IPS-20b (cell line): ENCODE data around the gene SLC30A4.
A peak's percentile ranks its signal among the peaks of the same experiment; 100 is the strongest.

ENCODE experiments used
- H3K27ac ChIP-seq: one replicate; pipeline ENCODE4 v1.5.1; 2013; ENCODE audit warnings: low read length
- H3K27me3 ChIP-seq: 2 replicates; pipeline ENCODE4 v1.6.1; 2013; ENCODE audit warnings: mild to moderate bottlenecking, low read length, inconsistent platforms; ENCODE audit not compliant: insufficient read depth
- H3K36me3 ChIP-seq: 2 replicates; pipeline ENCODE4 v1.6.1; 2013; ENCODE audit warnings: low read depth, mild to moderate bottlenecking, inconsistent platforms, low read length, moderate library complexity; ENCODE audit not compliant: insufficient read depth
- H3K4me1 ChIP-seq: 2 replicates; pipeline ENCODE4 v1.6.1; 2013; ENCODE audit warnings: mild to moderate bottlenecking, control low read depth, inconsistent platforms, low read length, moderate library complexity; ENCODE audit not compliant: insufficient read depth
- H3K4me3 ChIP-seq: 2 replicates; pipeline ENCODE4 v1.5.1; 2013; ENCODE audit warnings: mild to moderate bottlenecking, low read length, inconsistent platforms
- H3K9ac ChIP-seq: 2 replicates; pipeline ENCODE4 v1.6.1; 2013; ENCODE audit warnings: low read depth, mild to moderate bottlenecking, inconsistent platforms, low read length, moderate library complexity
- H3K9me3 ChIP-seq: 2 replicates; pipeline ENCODE4 v1.6.1; 2013; ENCODE audit warnings: mild to moderate bottlenecking, low read depth, low read length, inconsistent platforms; ENCODE audit not compliant: insufficient read depth

The SLC30A4 gene

GRCh38 chr15:45448066-45448915, 74.3 kb downstream of the SLC30A4 start:
- Histone ChIP-seq H3K27ac (no peak overlapping the region), H3K4me1 (no peaks in the 10 kb centered on the region), H3K4me3 (no peak overlapping the region), H3K9me3 (peaks cover 10% of the 10 kb centered on the region), H3K27me3 (peaks cover 19% of the 10 kb centered on the region), H3K9ac (no peak overlapping the region), H3K36me3 (no peaks in the 10 kb centered on the region)

- H3K27ac ChIP-seq, result no peak overlapping the region
- H3K9me3 ChIP-seq, result no peaks in the 10 kb centered on the region
- no peak overlapping the region for H3K9ac ChIP-seq
- H3K27me3 ChIP-seq, result peaks cover 19% of the 10 kb centered on the region
- peaks cover 6% of the 10 kb centered on the region; the same call in 1 of the 2 replicates for H3K4me1 ChIP-seq
- H3K4me3 ChIP-seq, result no peak overlapping the region
- no peaks in the 10 kb centered on the region for H3K36me3 ChIP-seq
Observed at GRCh38 chr15:45443645-45444044, 78.9 kb downstream of the SLC30A4 start.

DNA sequence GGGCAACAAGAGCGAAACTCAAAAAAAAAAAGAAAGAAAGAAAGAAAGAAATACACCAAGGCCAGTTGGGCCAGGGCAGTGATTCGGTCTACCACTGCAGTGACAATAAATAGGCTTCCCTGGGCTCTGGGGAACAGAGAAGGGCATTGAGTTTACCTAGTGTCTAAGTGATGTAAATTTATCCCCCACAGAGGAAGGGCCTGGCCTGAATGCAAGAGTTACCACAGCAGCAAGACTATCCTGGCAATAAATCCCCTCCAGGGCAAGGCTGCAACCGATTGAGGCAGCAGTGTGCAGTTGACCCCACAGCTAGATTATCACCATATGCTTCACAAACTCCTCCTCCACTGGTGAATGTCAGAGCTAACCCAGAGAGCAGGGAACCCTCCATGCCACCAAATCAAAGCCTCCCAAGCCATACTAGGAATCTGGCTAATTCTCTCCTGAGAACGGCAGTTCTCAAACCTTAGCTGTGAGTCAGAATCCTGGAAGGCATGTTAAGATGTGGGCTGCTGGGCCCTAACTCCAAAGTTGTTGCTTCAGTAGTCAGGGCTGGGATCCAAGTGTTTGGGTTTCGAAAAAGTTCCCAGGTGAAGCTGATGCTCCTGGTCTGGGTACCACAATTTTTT, 79.9 kb downstream of the SLC30A4 start:
- Histone ChIP-seq H3K4me1 (peaks cover 6% of the 10 kb centered on the region; the same call in 1 of the 2 replicates), H3K36me3 (no peaks in the 10 kb centered on the region), H3K27ac (no peak overlapping the region), H3K4me3 (no peak overlapping the region), H3K9ac (no peak overlapping the region), H3K9me3 (no peaks in the 10 kb centered on the region), H3K27me3 (peaks cover 19% of the 10 kb centered on the region)

- Histone ChIP-seq H3K9ac (no peak overlapping the region), H3K27ac (no peak overlapping the region), H3K4me3 (no peak overlapping the region), H3K36me3 (no peaks in the 10 kb centered on the region), H3K9me3 (no peaks in the 10 kb centered on the region), H3K27me3 (peaks cover 19% of the 10 kb centered on the region), H3K4me1 (peaks cover 6% of the 10 kb centered on the region; the same call in 1 of the 2 replicates)
Observed at GRCh38 chr15:45441686-45442085, 80.9 kb downstream of the SLC30A4 start.

DNA sequence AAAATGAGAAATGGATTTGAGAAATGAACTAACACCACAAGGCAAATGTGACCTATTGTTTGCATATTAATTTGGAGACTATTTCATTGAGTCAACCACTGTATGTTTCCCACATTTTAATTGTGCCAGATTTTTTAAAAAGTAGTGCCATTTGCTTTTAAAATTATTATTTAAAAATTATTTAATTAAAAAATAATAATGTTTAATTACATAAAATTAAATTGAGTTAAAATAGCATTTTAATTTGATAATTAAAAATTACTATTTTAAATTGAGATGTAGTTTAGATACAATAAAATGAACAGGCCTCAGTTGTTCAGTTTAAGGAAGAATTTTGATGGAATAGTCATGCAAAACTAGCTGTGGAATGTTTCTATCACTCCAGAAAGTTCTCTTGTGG, 81.5 kb downstream of the SLC30A4 start:
- Histone ChIP-seq H3K9me3 (no peaks in the 10 kb centered on the region), H3K27me3 (peaks cover 19% of the 10 kb centered on the region), H3K9ac (no peak overlapping the region), H3K4me1 (peaks cover 6% of the 10 kb centered on the region; the same call in 1 of the 2 replicates), H3K27ac (no peak overlapping the region), H3K36me3 (no peaks in the 10 kb centered on the region), H3K4me3 (no peak overlapping the region)

DNA sequence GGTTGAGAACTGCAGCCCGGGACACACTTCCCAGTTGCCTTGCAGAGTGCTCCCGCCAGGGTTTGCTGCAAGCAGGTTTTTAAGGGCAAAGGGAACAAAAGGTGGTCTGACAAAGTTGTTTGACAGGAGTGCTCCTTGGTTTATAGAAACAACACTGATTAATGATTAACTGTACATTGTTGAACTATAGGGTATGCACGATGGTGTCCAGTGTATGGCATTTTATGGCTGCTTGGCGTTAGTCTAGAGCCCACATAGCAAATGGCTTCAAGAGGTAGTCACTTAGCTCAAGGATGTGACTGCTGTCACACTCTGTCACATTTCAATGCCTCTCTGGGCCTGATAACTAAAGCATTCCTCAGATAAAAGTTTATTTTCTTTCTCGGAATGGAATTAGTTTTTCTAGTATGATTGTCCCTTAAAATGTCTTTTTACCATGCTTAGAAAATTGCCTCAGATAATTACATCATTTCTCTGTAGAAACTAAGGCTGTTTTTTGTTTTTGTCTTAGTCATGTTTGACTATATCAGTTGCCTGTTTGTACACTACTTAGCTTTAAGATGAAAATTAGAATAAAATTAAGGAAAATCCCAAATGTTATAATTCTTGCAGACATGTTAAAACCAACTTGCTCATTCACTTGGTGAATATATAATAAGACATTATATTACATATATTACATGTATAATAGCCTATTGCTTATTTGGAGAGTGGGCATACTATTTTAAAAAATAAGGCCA, 82.9 kb downstream of the SLC30A4 start:
- no peaks in the 10 kb centered on the region for H3K36me3 ChIP-seq
- no peaks in the 10 kb centered on the region for H3K9me3 ChIP-seq
- H3K4me1 ChIP-seq, result peaks cover 6% of the 10 kb centered on the region; the same call in 1 of the 2 replicates
- H3K9ac ChIP-seq, result no peak overlapping the region
- peaks cover 17% of the 10 kb centered on the region; the same call in 1 of the 2 replicates for H3K27me3 ChIP-seq
- no peak overlapping the region for H3K27ac ChIP-seq
- no peak overlapping the region for H3K4me3 ChIP-seq

GRCh38 chr15:45435124-45435903, 87.2 kb downstream of the SLC30A4 start:
- Histone ChIP-seq H3K4me3 (no peak overlapping the region), H3K9me3 (no peaks in the 10 kb centered on the region), H3K9ac (no peak overlapping the region), H3K4me1 (no peaks in the 10 kb centered on the region), H3K27me3 (peaks cover 44% of the 10 kb centered on the region), H3K36me3 (no peaks in the 10 kb centered on the region), H3K27ac (no peak overlapping the region)

DNA sequence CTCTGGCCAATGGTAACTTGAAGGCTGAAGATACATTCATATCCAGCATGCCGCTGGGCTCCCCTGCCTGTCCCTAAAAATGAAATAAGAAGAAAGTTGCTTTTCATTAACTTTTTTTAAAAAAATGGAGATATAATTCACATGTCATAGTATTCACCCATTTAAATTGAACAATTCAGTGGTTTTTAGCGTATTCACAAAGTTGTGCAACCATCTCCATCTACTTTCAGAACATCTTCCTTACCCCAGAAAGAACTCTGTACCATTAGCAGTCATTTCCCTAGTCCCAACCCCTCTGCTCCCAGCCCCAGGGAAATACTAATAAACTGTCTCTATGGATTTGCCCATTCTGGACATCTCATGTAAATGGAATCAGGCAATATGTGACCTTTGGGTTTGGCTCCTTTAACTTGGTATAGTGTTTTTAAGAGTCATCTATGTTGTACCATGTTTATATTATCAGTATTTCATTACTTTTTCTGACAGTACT, 88.4 kb downstream of the SLC30A4 start:
- Histone ChIP-seq H3K27ac (no peak overlapping the region), H3K9ac (no peak overlapping the region), H3K36me3 (no peaks in the 10 kb centered on the region), H3K27me3 (peaks cover 55% of the 10 kb centered on the region), H3K4me1 (no peaks in the 10 kb centered on the region), H3K4me3 (no peak overlapping the region), H3K9me3 (no peaks in the 10 kb centered on the region)

- Histone ChIP-seq H3K36me3 (no peaks in the 10 kb centered on the region), H3K9me3 (no peaks in the 10 kb centered on the region), H3K27ac (no peak overlapping the region), H3K27me3 (peaks cover 61% of the 10 kb centered on the region), H3K4me3 (no peak overlapping the region), H3K4me1 (no peaks in the 10 kb centered on the region), H3K9ac (no peak overlapping the region)
Observed at GRCh38 chr15:45431511-45431910, 91.0 kb downstream of the SLC30A4 start.

DNA sequence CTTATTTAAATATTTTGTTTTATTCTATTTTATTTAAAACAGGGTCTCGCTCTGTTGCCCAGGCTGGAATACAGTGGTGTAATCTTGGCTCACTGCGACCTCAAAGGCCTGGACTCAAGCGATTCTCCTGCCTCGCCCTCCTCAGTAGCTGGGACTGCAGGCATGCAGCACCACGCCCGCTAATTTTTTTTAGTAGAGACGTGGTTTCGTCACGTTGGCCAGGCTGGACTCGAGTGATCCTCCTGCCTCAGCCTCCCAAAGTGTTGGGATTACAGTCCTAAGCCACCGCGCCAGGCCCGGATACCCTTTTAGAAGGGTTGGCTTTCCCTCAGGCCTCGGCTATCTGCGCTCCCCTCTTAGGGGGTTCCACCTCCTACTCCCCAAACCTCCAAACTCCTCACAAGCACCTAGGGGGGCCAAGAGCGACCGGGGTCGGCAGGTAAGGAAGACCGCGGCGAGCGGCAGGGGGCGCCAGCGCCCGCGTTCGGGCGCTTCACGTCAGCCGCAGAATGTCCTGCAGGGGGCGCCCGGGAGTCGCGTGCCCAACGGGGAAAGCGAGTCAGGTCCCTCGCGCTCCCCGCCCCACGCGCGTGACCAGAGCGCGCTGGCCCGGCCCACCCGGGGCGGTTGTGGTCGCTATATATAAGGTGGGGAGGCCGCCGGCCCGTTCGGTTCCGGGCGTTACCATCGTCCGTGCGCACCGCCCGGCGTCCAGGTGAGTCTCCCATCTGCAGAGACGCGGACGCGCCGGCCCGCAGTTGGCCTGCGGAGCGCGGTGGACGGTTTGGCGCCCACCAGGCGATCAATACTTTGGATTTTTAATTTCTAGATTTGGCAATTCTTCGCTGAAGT, 92.4 kb downstream of the SLC30A4 start:
- Histone ChIP-seq H3K4me1 (no peaks in the 10 kb centered on the region), H3K9ac (no peak overlapping the region), H3K4me3 (peak overlapping the region; percentile 48; the same call in 1 of the 2 replicates), H3K9me3 (no peaks in the 10 kb centered on the region), H3K27me3 (peaks cover 55% of the 10 kb centered on the region), H3K36me3 (no peaks in the 10 kb centered on the region), H3K27ac (no peak overlapping the region)
